BE2C (cell line): ENCODE data around the gene INSIG2.

Experiments
- DNase-seq: peaks from one replicate; pipeline ENCODE4 v3.0.0-alpha.2; 2020
- H3K27me3 ChIP-seq: fragments of 250-450 bp; sonication (Bioruptor Pico); 2 replicates; pipeline ENCODE4 v1.5.1; 2020; ENCODE audit warnings: mild to moderate bottlenecking
- H3K36me3 ChIP-seq: fragments of 250-450 bp; sonication (Bioruptor Pico); 2 replicates; pipeline ENCODE4 v1.5.1; 2020; ENCODE audit warnings: mild to moderate bottlenecking
- H3K4me1 ChIP-seq: fragments of 250-450 bp; sonication (Bioruptor Pico); 2 replicates; pipeline ENCODE4 v1.5.1; 2020
- H3K4me3 ChIP-seq: 2 replicates; pipeline ENCODE4 v1.5.1; 2011; ENCODE audit warnings: low read depth, low read length
- H3K9me3 ChIP-seq: fragments of 250-450 bp; sonication (Bioruptor Pico); 2 replicates; pipeline ENCODE4 v1.5.1; 2020
- TF ChIP-seq, protein P1 (sequence below): IDR thresholded peaks from 2 replicates; pipeline ENCODE4 v1.5.1; 2012; ENCODE audit warnings: mild to moderate bottlenecking, low read depth, low read length

INSIG2 gene

DNA sequence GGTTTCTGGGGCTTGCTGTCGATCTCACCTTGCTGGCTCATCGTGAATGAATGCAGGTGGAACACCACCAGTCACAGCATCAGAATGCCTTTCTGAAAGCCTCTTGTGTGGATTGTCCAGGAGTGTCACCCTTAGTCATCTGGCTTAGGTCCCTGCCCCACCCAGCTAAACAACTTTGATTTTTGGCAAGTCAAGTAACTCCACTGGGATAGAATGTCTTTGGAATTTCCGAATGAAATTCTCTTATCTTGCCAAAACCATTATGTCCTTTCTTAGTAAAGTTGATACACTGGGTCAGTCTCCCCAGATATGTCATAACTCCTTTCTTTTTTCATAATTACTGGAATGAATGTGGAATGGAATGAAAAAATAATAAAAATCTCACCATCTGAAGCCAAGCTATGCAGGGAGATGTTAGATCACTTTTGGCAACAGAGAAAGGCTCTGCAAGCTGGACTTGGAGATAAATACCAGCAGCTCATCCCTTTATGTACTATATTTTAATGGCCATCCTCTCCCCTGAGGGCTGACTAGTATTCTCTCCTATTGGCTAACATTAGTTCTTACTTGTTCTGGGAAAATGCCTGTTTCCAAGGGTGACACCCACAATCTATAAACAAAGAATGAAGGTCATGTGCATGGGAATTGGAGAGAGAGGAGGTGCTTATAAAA, 35.4 kb downstream of the INSIG2 start:
- H3K4me1 ChIP-seq: no peaks in the 10 kb centered on the region
- DNase-seq: no peak

DNA sequence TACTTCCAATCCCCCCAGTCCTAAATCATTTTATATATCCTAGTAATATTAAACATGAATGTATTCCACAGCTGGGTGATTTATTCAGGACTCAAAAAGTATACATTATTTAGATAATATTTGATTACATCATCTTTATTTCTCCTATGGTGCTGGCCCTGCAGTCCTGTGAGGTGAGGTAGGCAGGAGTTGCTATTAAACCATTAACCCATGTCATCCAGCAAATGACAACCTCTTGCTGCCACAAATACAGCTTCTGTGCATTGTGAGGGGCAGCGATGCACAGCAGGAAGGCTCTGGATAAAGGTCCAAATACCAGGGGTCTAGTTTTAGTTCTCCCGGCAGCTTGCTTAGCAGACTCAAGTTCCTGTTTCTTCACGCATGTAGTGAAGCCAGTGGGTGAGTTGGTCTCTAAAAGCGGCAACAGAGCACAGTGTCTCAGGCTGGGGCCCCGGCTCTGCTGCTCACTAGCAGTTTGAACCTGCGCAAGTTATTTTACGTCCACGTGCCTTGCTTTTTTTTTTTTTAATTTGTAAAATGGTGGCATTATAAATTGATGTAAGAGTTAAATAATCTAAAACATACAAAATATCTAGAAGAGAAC, 36.1 kb downstream of the INSIG2 start:
- H3K36me3 ChIP-seq: no peaks in the 10 kb centered on the region
- no peak overlapping the region for H3K4me3 ChIP-seq
- TF ChIP-seq, protein P1, sequence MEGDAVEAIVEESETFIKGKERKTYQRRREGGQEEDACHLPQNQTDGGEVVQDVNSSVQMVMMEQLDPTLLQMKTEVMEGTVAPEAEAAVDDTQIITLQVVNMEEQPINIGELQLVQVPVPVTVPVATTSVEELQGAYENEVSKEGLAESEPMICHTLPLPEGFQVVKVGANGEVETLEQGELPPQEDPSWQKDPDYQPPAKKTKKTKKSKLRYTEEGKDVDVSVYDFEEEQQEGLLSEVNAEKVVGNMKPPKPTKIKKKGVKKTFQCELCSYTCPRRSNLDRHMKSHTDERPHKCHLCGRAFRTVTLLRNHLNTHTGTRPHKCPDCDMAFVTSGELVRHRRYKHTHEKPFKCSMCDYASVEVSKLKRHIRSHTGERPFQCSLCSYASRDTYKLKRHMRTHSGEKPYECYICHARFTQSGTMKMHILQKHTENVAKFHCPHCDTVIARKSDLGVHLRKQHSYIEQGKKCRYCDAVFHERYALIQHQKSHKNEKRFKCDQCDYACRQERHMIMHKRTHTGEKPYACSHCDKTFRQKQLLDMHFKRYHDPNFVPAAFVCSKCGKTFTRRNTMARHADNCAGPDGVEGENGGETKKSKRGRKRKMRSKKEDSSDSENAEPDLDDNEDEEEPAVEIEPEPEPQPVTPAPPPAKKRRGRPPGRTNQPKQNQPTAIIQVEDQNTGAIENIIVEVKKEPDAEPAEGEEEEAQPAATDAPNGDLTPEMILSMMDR: no peak
- no peaks in the 10 kb centered on the region for H3K9me3 ChIP-seq
- no peaks in the 10 kb centered on the region; the same call in 1 of the 2 replicates for H3K27me3 ChIP-seq
- no peak for DNase-seq
- no peaks in the 10 kb centered on the region for H3K4me1 ChIP-seq

More for the DNA sequence above, 35.4 kb downstream of the INSIG2 start:
- no peaks in the 10 kb centered on the region for H3K36me3 ChIP-seq
- no peaks in the 10 kb centered on the region for H3K9me3 ChIP-seq
- no peaks in the 10 kb centered on the region; the same call in 1 of the 2 replicates for H3K27me3 ChIP-seq
- TF ChIP-seq, protein P1: no peak
- H3K4me3 ChIP-seq: no peak overlapping the region

DNA sequence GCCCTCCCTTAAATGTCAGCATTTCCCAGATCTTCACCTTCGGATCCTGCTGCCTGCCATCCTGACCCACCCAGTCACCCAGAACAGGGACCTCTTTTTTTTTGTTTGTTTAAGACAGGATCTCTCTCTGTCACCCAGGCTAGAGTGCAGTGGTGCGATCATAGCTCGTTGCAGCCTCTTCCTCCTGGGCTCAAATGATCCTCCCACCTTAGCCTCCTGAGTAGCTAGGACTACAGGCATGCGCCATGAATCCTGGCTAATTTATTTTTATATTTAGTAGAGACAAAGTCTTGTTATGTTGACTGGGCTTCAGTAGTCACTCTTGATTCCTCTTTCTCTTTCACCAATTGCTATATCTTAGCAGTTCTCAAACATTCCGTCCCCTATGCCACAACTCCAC, 39.0 kb downstream of the INSIG2 start:
- H3K9me3 ChIP-seq: no peaks in the 10 kb centered on the region
- TF ChIP-seq, protein P1: no peak

DNA sequence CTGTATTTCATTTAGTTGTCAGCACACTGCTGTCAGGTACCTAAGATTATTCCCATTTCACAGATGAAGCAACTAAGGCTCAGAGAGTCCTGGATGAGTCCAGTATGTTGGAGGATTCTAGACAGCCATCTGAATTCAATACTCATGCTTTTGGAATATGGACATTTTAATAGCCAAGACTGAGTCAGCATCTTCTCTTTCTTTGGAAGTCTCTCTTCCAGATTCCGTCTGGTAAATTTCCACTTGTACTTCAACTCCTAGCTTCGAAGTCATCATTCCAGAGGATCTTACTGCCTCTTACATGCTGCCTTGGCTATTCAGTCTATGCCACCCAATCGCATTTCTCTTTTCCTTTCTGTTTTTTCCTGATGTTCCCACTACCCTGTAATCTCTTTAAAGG, 40.6 kb downstream of the INSIG2 start:
- no peaks in the 10 kb centered on the region for H3K36me3 ChIP-seq
- H3K9me3 ChIP-seq: no peaks in the 10 kb centered on the region
- H3K4me3 ChIP-seq: no peak overlapping the region
- DNase-seq: no peak
- TF ChIP-seq, protein P1: no peak
- no peaks in the 10 kb centered on the region; the same call in 1 of the 2 replicates for H3K27me3 ChIP-seq
- no peaks in the 10 kb centered on the region for H3K4me1 ChIP-seq

More for the DNA sequence above, 39.0 kb downstream of the INSIG2 start:
- H3K27me3 ChIP-seq: no peaks in the 10 kb centered on the region; the same call in 1 of the 2 replicates
- no peak for DNase-seq
- no peak overlapping the region for H3K4me3 ChIP-seq
- no peaks in the 10 kb centered on the region for H3K4me1 ChIP-seq
- no peaks in the 10 kb centered on the region for H3K36me3 ChIP-seq

DNA sequence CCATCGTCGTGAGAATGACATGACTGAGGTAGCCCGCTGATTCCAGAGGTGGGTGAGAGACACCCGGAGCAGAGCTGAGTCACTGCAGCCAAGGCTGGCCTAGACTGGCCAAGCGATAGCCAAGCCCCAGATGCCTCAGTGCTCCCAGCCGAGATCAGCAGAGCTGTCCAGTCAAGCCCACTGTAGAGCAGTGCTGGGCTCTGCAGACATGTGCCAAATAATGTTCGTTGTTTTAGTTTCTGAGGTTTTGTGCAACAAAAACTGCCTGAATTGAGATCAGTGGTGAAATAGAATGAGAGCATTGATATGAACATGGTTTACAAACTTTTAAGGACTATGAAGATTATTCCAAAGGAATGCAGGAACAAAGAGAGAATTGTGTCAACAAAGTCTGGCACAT, 42.1 kb downstream of the INSIG2 start:
- Histone ChIP-seq H3K4me3 (no peak overlapping the region), H3K36me3 (no peaks in the 10 kb centered on the region), H3K4me1 (no peaks in the 10 kb centered on the region), H3K27me3 (no peaks in the 10 kb centered on the region), H3K9me3 (no peaks in the 10 kb centered on the region)
- TF ChIP-seq, protein P1: no peak
- DNase-seq: no peak

DNA sequence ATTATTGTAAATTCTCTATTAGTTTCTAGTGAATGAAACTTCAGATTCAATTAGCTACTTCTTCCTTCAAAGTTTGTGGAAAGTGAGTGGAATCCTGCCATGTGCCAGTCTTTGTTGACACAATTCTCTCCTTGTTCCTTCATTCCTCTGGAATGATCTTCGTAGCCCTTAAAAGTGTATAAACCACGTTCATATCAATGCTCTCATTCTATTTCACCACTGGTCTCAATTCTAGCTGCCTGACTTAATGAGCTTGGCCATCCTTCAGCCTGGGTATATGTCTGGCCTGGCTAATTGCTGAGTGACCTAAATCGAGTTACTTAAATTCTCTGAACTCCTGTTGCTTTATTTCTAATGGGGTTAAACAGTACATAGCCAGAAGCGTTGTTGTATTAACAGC, 43.5 kb downstream of the INSIG2 start:
- H3K4me1 ChIP-seq: no peaks in the 10 kb centered on the region

More for the DNA sequence above, 43.5 kb downstream of the INSIG2 start:
- TF ChIP-seq, protein P1: no peak
- Histone ChIP-seq H3K36me3 (no peaks in the 10 kb centered on the region), H3K4me3 (no peak overlapping the region), H3K27me3 (no peaks in the 10 kb centered on the region), H3K9me3 (no peaks in the 10 kb centered on the region)
- DNase-seq: no peak
